ENCODE results near the gene GLB1L.

Gene GLB1L

GRCh38 chr2:219230059-219230540 is 15.1 kb downstream of the GLB1L start:
- TF ChIP-seq ZNF274 (IDR thresholded peaks at IDR 0.05; ENCODE audit: low read depth, low read length): no peak
- H3K4me3 ChIP-seq (ENCODE audit: low read length): peak overlapping the region; percentile 64

DNA sequence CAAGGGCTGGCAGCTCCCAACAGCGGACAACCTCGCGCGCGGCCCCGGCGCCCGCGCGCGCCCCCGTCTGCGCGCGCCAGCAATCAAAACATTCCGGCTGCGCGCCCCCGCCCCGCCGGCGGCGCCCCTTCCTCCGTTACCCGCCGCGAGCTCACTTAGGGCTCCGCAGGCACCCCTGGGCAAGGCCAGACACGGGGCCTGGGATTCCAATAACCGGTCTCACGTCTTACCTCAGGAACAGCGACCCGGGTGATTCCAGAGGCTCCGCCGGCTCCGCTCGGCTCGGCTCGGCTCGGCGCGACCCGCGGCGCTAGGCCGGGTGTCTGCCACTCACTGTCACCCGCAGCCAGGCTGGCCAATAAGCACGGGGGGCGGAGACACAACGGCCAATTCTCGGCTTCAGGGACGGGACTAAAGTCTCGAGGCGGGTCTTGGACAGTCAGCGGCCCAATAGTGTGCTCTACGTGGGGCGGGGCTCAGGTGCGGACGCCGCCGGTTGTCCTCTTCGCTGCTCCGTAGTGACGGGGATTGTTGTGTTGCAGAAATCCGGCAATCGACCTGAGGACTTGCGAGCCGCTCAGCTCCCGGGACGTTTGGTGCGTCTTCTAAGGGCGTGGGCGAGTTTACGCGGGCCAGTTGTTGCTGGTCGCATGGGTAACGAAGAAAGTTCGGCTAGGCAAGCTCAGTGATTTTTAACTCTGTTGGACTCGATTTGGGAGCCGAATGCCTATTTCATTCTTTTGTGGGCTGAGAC is 15.8 kb downstream of the GLB1L start, which contains the start of the genes ANKZF1 and ATG9A:
TSS of gene ANKZF1 (plus strand) at position 502 of the 754 bp plus-strand sequence. CDS start 452 bp downstream, outside the sequence.
TSS of gene ATG9A (minus strand) at position 332 of the 754 bp plus-strand sequence. CDS start 1,612 bp downstream, outside the sequence.
- peak within 1 kb of the TSS; percentile 92 for H3K4me3 ChIP-seq (ENCODE audit: low read length)
- TF ChIP-seq ZNF274 (IDR thresholded peaks at IDR 0.05; ENCODE audit: low read depth, low read length): no peak

GRCh38 chr2:219228911-219229304 is 16.3 kb downstream of the GLB1L start:
- no peak for TF ChIP-seq ZNF274 (IDR thresholded peaks at IDR 0.05; ENCODE audit: low read depth, low read length)
- H3K4me3 ChIP-seq (ENCODE audit: low read length): peak overlapping the region; percentile 92

GRCh38 chr2:219228041-219228910 is 17.0 kb downstream of the GLB1L start:
- no peak for TF ChIP-seq ZNF274 (IDR thresholded peaks at IDR 0.05; ENCODE audit: low read depth, low read length)
- peak overlapping the region; percentile 92 for H3K4me3 ChIP-seq (ENCODE audit: low read length)

DNA sequence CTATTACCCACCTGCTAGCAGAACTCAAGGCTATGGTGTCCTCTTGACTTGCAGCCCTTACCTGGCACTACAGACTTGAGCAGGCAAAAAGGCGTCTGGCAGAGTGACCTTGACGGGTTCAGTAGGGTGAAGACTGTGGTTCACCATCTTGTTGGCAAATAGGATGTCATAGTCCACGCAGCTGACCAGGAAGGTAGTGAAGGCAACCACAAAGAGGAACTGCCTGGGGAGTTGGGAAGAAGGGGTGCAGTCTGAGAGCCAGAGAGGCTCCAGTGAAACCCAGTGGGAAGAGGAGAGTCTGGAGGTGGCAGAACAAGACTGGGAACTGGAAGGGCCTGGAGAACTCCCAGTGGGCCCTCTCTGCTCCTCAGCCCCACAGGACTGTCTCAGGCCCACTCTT is 19.9 kb downstream of the GLB1L start:
- H3K4me3 ChIP-seq (ENCODE audit: low read length): no peak overlapping the region
- TF ChIP-seq ZNF274 (IDR thresholded peaks at IDR 0.05; ENCODE audit: low read depth, low read length): no peak

GRCh38 chr2:219223831-219224610 is 21.2 kb downstream of the GLB1L start:
- TF ChIP-seq ZNF274 (IDR thresholded peaks at IDR 0.05; ENCODE audit: low read depth, low read length): no peak
- no peak overlapping the region for H3K4me3 ChIP-seq (ENCODE audit: low read length)

DNA sequence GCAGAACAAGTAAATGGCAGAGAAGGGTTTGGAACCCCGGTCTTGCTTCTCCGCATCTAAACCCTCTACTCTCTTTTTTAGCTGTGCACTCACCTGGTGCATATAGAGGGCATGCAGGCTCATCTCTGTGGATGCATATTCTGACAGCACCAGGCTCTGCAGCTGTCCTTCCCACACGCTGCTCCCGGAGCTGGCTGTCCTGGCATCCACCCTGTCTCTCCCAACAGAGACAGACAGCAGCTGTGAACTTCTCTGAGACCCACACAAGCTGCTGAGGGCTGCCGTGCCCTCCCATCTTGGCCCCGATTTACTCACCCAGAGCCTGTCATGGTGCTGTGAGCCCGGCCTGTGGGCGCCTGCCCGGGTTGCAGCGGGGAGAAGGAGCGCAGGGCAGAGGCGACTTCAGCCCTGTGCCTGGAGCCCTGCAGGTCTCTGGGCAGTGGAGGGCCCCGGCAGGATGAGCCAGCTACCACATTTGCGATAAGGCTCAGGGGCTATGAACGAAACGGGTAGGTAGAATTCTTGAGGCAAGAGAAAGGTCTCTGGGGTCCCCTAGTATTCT is 23.2 kb downstream of the GLB1L start:
- TF ChIP-seq ZNF274 (IDR thresholded peaks at IDR 0.05; ENCODE audit: low read depth, low read length): no peak
- H3K4me3 ChIP-seq (ENCODE audit: low read length): no peak overlapping the region

DNA sequence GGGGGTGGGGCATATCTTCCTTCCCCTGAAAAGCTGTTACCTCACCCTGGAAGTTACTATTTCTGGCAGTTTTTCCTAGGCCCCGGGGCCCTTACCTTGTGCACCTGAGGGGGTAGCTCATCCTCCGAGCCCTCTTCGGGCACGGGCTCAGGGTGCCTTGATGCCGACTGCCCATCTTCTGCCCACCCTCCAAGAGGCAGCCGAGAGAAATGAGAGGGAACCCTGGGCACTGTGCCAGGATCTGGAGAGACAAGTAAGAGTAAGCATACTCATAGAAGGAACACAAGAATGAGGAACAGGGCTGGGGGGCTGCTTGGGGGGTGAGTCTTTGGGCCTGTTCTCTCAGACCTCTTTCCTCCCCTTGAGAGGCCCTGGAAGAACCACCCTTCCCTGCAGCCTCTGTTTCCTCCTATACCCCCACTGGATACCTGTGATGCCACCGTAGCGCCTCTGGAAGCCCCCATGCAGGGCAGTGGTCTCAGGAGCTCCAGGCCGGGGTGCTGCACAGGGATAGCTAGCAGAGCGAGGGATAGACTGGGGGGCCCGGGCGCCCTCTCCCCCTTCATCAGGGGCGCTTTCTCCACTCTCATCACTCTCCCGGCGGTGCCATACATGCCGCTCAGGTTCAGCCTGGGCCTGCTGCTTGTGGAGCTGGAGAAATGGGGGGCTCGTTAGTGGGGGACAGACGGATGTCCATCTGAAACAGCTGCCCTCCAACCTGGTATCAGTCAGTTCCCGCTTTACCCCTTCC is 24.4 kb downstream of the GLB1L start:
- TF ChIP-seq ZNF274 (IDR thresholded peaks at IDR 0.05; ENCODE audit: low read depth, low read length): no peak
- no peak overlapping the region for H3K4me3 ChIP-seq (ENCODE audit: low read length)

DNA sequence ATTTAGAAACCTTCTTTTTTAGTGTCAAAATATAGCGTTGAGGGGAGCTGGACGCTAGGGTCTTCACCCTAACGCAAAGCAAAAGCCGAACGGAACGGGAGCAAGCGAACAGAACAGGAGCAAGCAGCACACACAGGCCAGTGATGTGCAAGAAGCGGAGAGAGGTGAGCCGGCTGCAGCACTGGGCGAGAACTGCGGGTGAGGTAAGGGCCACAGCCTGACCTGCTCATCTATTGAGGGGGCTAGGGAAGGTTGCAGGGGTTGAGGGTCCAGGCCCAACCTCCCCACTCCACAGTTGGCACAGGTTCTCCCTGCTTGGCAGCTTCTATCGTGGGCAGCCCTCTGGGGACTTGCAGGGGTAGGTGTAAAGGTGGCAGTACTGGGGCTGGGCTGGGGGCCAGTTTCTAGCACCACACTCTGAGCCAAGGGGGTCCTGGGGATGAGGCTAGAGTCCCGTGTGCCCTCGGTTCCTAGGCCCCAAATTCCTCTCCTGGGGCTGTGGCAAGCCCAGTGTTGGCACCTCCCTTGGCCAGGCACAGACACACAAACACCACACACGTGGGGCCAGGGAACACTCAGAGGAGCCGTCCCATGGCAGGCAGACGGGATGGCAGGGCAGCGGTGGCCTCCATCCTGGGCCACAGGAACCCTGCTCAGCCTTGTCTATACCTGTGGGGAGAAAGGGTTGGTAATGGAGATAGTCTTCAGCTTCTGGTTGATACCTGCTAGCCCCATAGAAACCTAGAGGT is 25.3 kb downstream of the GLB1L start:
- H3K4me3 ChIP-seq (ENCODE audit: low read length): no peak overlapping the region
- TF ChIP-seq ZNF274 (IDR thresholded peaks at IDR 0.05; ENCODE audit: low read depth, low read length): no peak

- H3K4me3 ChIP-seq (ENCODE audit: low read length): peak within 1 kb of the TSS; percentile 68; the same call in 1 of the 2 replicates
- TF ChIP-seq ZNF274 (IDR thresholded peaks at IDR 0.05; ENCODE audit: low read depth, low read length): no peak
Observed at GRCh38 chr2:219218732-219219701, 26.2 kb downstream of the GLB1L start, which contains the start of gene ABCB6. Gene ABCB6, minus strand, starts transcription at chr2:219218958. Its CDS starts 285 bp downstream, at chr2:219218673.

DNA sequence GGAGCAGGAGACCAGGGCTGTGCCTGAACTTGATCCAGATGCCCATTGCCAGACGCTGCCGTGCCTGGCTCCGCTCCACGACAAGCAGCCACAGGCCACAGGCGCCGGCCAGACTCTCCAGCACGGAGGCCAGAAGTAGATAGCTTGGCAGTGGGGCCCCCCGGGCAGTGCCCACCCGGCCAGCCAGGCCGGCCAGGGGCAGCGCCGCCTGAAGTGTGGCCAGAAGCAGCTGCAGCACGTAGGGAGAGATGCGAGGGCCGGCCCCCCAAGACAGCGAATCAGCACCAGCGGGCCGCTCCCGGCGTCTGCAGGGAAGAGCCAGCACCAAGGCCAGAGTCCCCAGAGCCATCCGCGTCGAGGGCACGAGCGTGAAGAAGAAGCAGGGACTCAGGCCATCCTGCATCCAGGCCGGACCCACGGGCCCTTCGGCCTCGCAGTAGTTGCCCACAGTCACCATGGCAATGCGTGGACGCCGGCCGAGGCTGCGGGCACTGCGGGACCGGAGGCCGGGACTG is 27.0 kb downstream of the GLB1L start:
- no peak for TF ChIP-seq ZNF274 (IDR thresholded peaks at IDR 0.05; ENCODE audit: low read depth, low read length)
- H3K4me3 ChIP-seq (ENCODE audit: low read length): peak overlapping the region; percentile 68; the same call in 1 of the 2 replicates
